HepG2 (cell line): ENCODE measurements around the gene ATP6V0E2. TPM values are rescaled to one million over a fixed set of nuclear protein-coding genes. Genes with fewer than 3 reads are reported as not detected.

Source experiments
- ATAC-seq: fragments of 200-7000 bp; cut with Tn5 transposase; 3 replicates; pipeline ENCODE4 v1.9.1; 2020; ENCODE audit warnings: mild to moderate bottlenecking, moderate library complexity
- BruUV-seq: library from RNA; stranded (reverse); fragments of 400-500 nt; replicated peaks from 2 replicates; lab custom pipeline; 2021; lab: Mats Ljungman, UMichigan
- CTCF ChIA-PET: fragments of 300-600 bp; formaldehyde crosslinking; extraction: SDS; loops from one replicate; lab custom pipeline; 2021; ENCODE audit warnings: low total read pairs, inconsistent platforms, low intra/inter-chr PET ratio; lab: Yijun Ruan, JAX
- POLR2A ChIA-PET: fragments of 350-600 bp; sonication (Branson Sonifier 250); formaldehyde crosslinking; loops from one replicate; lab custom pipeline; 2020; ENCODE audit warnings: antibody characterized with exemption, inconsistent platforms; lab: Yijun Ruan, JAX
- DNase-seq: peaks from one replicate; pipeline ENCODE4 v3.0.0-alpha.2; 2015; ENCODE audit warnings: low spot score
- FAIRE-seq: peaks from 3 replicates; lab custom pipeline; 2011; peaks lifted over from hg19 to GRCh38; lab: Jason Lieb, UNC
- H2AFZ ChIP-seq: one replicate; pipeline ENCODE4 v1.6.1; 2011; ENCODE audit warnings: low read length, inconsistent platforms
- H3K27ac ChIP-seq: fragments of 300-600 bp; 3 replicates; pipeline ENCODE4 v1.8.0; 2011; ENCODE audit warnings: mixed run types, mild to moderate bottlenecking, mixed read lengths, low read length, inconsistent platforms; ENCODE audit not compliant: insufficient read depth; ENCODE audit errors: extremely low read length
- H3K27me3 ChIP-seq, 2 experiments: fragments of 200-600 bp in 1 of 2; 2 replicates in 1 of 2; 3 replicates in 1 of 2; pipeline versions ENCODE4 v1.6.0 to v1.8.0; 2011; ENCODE audit warnings: low read length in 2 of 2, mild to moderate bottlenecking in 2 of 2, moderate library complexity in 2 of 2, inconsistent platforms in 1 of 2; ENCODE audit not compliant: insufficient read depth in 2 of 2, control insufficient read depth in 1 of 2
- H3K36me3 ChIP-seq, 2 experiments: fragments of 200-600 bp in 1 of 2; replicated peaks in 1 of 2; 2 replicates in 1 of 2; 3 replicates in 1 of 2; pipeline versions ENCODE4 v1.5.1 to v1.8.0; 2011; ENCODE audit warnings: low read length in 2 of 2, inconsistent platforms in 1 of 2; ENCODE audit not compliant: insufficient read depth in 2 of 2, control insufficient read depth in 1 of 2
- H3K4me1 ChIP-seq: 2 replicates; pipeline ENCODE4 v1.5.1; 2012; ENCODE audit warnings: low read length, inconsistent platforms; ENCODE audit not compliant: insufficient read depth
- H3K4me2 ChIP-seq: 2 replicates; pipeline ENCODE4 v1.6.0; 2011; ENCODE audit warnings: low read depth, low read length, inconsistent platforms
- H3K4me3 ChIP-seq, 3 experiments: fragments of 200-600 bp in 1 of 3; sonication (generic), shearing (Covaris generic) in 1 of 3; replicated peaks in 1 of 3; 2 replicates each; pipeline ENCODE4 v1.5.1; 2011 to 2016; ENCODE audit warnings: low read length in 3 of 3, inconsistent platforms in 2 of 3, low read depth in 2 of 3, mild to moderate bottlenecking in 2 of 3, control low read depth in 1 of 3, mixed read lengths in 1 of 3; ENCODE audit not compliant: insufficient read depth in 1 of 3
- H3K79me2 ChIP-seq: one replicate; pipeline ENCODE4 v1.6.1; 2011; ENCODE audit warnings: low read length, inconsistent platforms; ENCODE audit not compliant: insufficient read depth
- H3K9ac ChIP-seq: 2 replicates; pipeline ENCODE4 v1.6.0; 2011; ENCODE audit warnings: mild to moderate bottlenecking, low read depth, low read length, inconsistent platforms; ENCODE audit not compliant: insufficient read depth
- H3K9me3 ChIP-seq: 2 replicates; pipeline ENCODE4 v1.5.1; 2012; ENCODE audit warnings: mild to moderate bottlenecking, low read length
- H4K20me1 ChIP-seq: 2 replicates; pipeline ENCODE4 v1.6.0; 2011; ENCODE audit warnings: inconsistent platforms, mild to moderate bottlenecking, low read length, moderate library complexity; ENCODE audit not compliant: insufficient read depth
- BCL6 ChIP-seq: IDR thresholded peaks from 2 replicates; pipeline ENCODE4 v1.6.1; 2016; ENCODE audit warnings: missing genetic modification reagents, missing compliant biosample characterization
- CENPBD1 ChIP-seq: sonication (generic); formaldehyde crosslinking; IDR thresholded peaks from 2 replicates; pipeline ENCODE4 v1.8.0; 2022; ENCODE audit warnings: missing genetic modification reagents, low read depth, mild to moderate bottlenecking, borderline replicate concordance
- ESRRA ChIP-seq: sonication (generic); formaldehyde crosslinking; IDR thresholded peaks from 2 replicates; pipeline ENCODE4 v1.5.1; 2020; ENCODE audit warnings: mild to moderate bottlenecking, low read depth, missing genetic modification reagents
- FOXA1 ChIP-seq, 2 experiments: fragments of 450-650 bp in 1 of 2; sonication (generic) in 1 of 2; formaldehyde crosslinking in 1 of 2; IDR thresholded peaks; 2 replicates each; pipeline versions ENCODE4 v1.4.0 to v1.6.1; 2016 to 2020; ENCODE audit warnings: missing genetic modification reagents in 1 of 2
- GATAD2A ChIP-seq: IDR thresholded peaks from 2 replicates; pipeline ENCODE4 v1.6.1; 2016
- HNF4A ChIP-seq: sonication (generic); formaldehyde crosslinking; IDR thresholded peaks from 2 replicates; pipeline ENCODE4 v1.4.0; 2020; ENCODE audit warnings: missing genetic modification reagents
- HNF4G ChIP-seq, 2 experiments: sonication (generic) in 1 of 2; formaldehyde crosslinking in 1 of 2; IDR thresholded peaks; 2 replicates each; pipeline versions ENCODE4 v1.4.0 to v1.6.1; 2011 to 2020; ENCODE audit warnings: borderline replicate concordance in 2 of 2, low read depth in 2 of 2, mild to moderate bottlenecking in 2 of 2, low read length in 1 of 2, missing genetic modification reagents in 1 of 2, moderate library complexity in 1 of 2
- MAF1 ChIP-seq: sonication (generic); formaldehyde crosslinking; IDR thresholded peaks from 2 replicates; pipeline ENCODE4 v1.5.0; 2020; ENCODE audit warnings: missing genetic modification reagents, borderline replicate concordance
- SOX5 ChIP-seq: IDR thresholded peaks from 2 replicates; pipeline ENCODE4 v1.6.1; 2016; ENCODE audit warnings: borderline replicate concordance
- TFE3 ChIP-seq: IDR thresholded peaks from 2 replicates; pipeline ENCODE4 v1.6.1; 2016
- ZFAT ChIP-seq: sonication (generic); formaldehyde crosslinking; conservative IDR thresholded peaks from 2 replicates; pipeline ENCODE4 v1.8.1; 2023; ENCODE audit warnings: missing genetic modification reagents, inconsistent platforms
- ZNF33B ChIP-seq: sonication (generic); formaldehyde crosslinking; IDR thresholded peaks from 2 replicates; pipeline ENCODE4 v1.5.1; 2020; ENCODE audit warnings: mild to moderate bottlenecking, missing genetic modification reagents
- ZNF446 ChIP-seq: sonication (generic); formaldehyde crosslinking; IDR thresholded peaks from 2 replicates; pipeline ENCODE4 v1.5.0; 2020; ENCODE audit warnings: mild to moderate bottlenecking, missing genetic modification reagents
- ZNF710 ChIP-seq: sonication (generic); formaldehyde crosslinking; IDR thresholded peaks from 2 replicates; pipeline ENCODE4 v1.5.0; 2020; ENCODE audit warnings: mild to moderate bottlenecking, missing genetic modification reagents, borderline replicate concordance
- WGBS: methylation state at CpG from one replicate; pipeline ENCODE4 v1.1.6; 2017; ENCODE audit warnings: low lambda C conversion rate; 5-methylcytosine and 5-hydroxymethylcytosine counted together
- in situ Hi-C: cut with HindIII; loops from 2 replicates; pipeline ENCODE4 v1.10.0; 2017; ENCODE audit warnings: low pct_unique_long_range_greater_than_20kb; ENCODE audit not compliant: extremely low pct_ligation_motif_present
- intact Hi-C: fragments of 100-400 bp; cut with micrococcal nuclease; formaldehyde crosslinking; loops from one replicate; pipeline ENCODE4 v1.10.0; 2022; ENCODE audit not compliant: unreplicated experiment
- polyA plus RNA-seq, 8 experiments: library from polyadenylated mRNA; depleted of rRNA in 3 of 8; stranded (reverse) in 7 of 8; unstranded in 1 of 8; fragments of >200 nt; fragmentation: Illumina TruSeq in 4 of 8; extraction: Trizol in 4 of 8; gene quantifications; 2 replicates each; pipeline versions ENCODE4 v1.2.1 to v1.2.3, GENCODE V29; 2011 to 2016; ENCODE audit warnings: low read depth in 4 of 8, missing spikeins in 1 of 8, mixed read lengths in 1 of 8; ENCODE audit not compliant: insufficient read depth in 1 of 8
- total RNA-seq, 5 experiments: library from RNA; depleted of rRNA; stranded (reverse); fragments of >200 nt; fragmentation: Illumina TruSeq; extraction: Trizol; gene quantifications; 2 replicates each; pipeline ENCODE4 v1.2.3, GENCODE V29; 2016; ENCODE audit warnings: low read depth in 1 of 5
- TF ChIP-seq, protein P1 (sequence below): sonication (generic); formaldehyde crosslinking; IDR thresholded peaks from 2 replicates; pipeline ENCODE4 v1.4.0; 2020; ENCODE audit warnings: missing genetic modification reagents, mild to moderate bottlenecking, borderline replicate concordance

Gene ATP6V0E2
- total and polyA plus RNA-seq, 2 of the 13 experiments (the other 11 are each of a cell fraction or from before 2014, with no cell fraction given) = 36.8 to 203 TPM

GRCh38 chr7:149874644-149875028, 867 bp downstream of the ATP6V0E2 start:
- ChIA-PET POLR2A (interaction anchor here (1.3 to 1.4 kb wide), 2 partner anchors 9 to 11 kb away, joined by 4 read pairs; no protein-coding TSS in a partner anchor), CTCF (no interaction called here)
- H3K36me3 ChIP-seq = peaks cover 1 to 16% of the 10 kb centered on the region in 2 experiments; a peak in 3 of 5 replicates
- 2% methylated on average over 6 of the region's 8 CpGs for WGBS
- peak overlapping the region; percentile 70 for H3K9ac ChIP-seq
- H3K27ac ChIP-seq = peak overlapping the region; percentile 71
- DNase-seq (peak; percentile 76), FAIRE-seq (peak; percentile 83), ATAC-seq (peak; percentile 47)
- intact Hi-C loops = no loop called here
- H2AFZ ChIP-seq = no peak overlapping the region
- peaks cover 33% of the 10 kb centered on the region for H3K4me1 ChIP-seq
- H3K27me3 ChIP-seq = no peaks in the 10 kb centered on the region
- peak overlapping the region; percentile 85 for H3K4me2 ChIP-seq
- peaks cover 8% of the 10 kb centered on the region for H3K79me2 ChIP-seq
- in situ Hi-C loops = loop anchor here (25.0 kb wide), 1 partner anchor 163 kb away; no protein-coding TSS in a partner anchor
- peak overlapping the region; percentile 69 to 80 (median 76) for H3K4me3 ChIP-seq
- H4K20me1 ChIP-seq = no peaks in the 10 kb centered on the region
- H3K9me3 ChIP-seq = no peaks in the 10 kb centered on the region
- BruUV-seq = no TSS peak
- TF ChIP-seq SOX5 (CRISPR knock-in tag) (peak; percentile 61; the same call in 1 of the 2 replicates), ZNF710 (CRISPR knock-in tag) (no peak), FOXA1 (IDR thresholded peaks at IDR 0.05) (no peak), FOXA1 (CRISPR knock-in tag; IDR thresholded peaks at IDR 0.05) (peak; percentile 3; the same call in 1 of the 2 replicates), BCL6 (CRISPR knock-in tag) (no peak; the same call in 1 of the 2 replicates), TFE3 (0 out of 2 replicates have a peak, but pooled peaks have one; percentile 36), ZNF33B (CRISPR knock-in tag) (0 out of 2 replicates have a peak, but pooled peaks have one; percentile 30), MAF1 (CRISPR knock-in tag) (0 out of 2 replicates have a peak, but pooled peaks have one; percentile 32), ZNF446 (CRISPR knock-in tag) (no peak), CENPBD1 (CRISPR knock-in tag) (no peak), GATAD2A (CRISPR knock-in tag) (peak; percentile 36; the same call in 1 of the 2 replicates), ESRRA (no peak), HNF4G (IDR thresholded peaks at IDR 0.05; ENCODE audit: borderline replicate concordance, low read depth, low read length) (peak; percentile 63; the same call in 1 of the 2 replicates), HNF4G (CRISPR knock-in tag; IDR thresholded peaks at IDR 0.05; ENCODE audit: borderline replicate concordance, low read depth) (no peak; the same call in 1 of the 2 replicates), HNF4A (CRISPR knock-in tag) (peak; percentile 88), ZFAT (CRISPR knock-in tag) (no peak)
- TF ChIP-seq, protein P1, sequence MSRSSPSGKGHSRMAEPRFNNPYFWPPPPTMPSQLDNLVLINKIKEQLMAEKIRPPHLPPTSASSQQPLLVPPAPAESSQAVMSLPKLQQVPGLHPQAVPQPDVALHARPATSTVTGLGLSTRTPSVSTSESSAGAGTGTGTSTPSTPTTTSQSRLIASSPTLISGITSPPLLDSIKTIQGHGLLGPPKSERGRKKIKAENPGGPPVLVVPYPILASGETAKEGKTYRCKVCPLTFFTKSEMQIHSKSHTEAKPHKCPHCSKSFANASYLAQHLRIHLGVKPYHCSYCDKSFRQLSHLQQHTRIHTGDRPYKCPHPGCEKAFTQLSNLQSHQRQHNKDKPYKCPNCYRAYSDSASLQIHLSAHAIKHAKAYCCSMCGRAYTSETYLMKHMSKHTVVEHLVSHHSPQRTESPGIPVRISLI (CRISPR knock-in tag) = no peak
